Activated B cell treated with CpG ODN at 0.5 μM for 24 hours (primary cell): ENCODE measurements around the gene SLC66A1. TPM values are rescaled to one million over a fixed set of nuclear protein-coding genes. Genes with fewer than 3 reads are reported as not detected.
"Not testable (repeated sequence)": the region's sequence is repeated elsewhere in the genome, so short reads cannot be mapped to it uniquely, and the experiment has no call there.

Source experiments
- ATAC-seq: fragments of 200-7000 bp; cut with Tn5 transposase; one replicate; pipeline ENCODE4 v1.10.0; 2021; ENCODE audit warnings: low read depth, mild to moderate bottlenecking, moderate library complexity
- CTCF ChIA-PET: fragments of 350-600 bp; sonication (Branson Sonifier 250); formaldehyde crosslinking; loops from one replicate; lab custom pipeline; 2021; ENCODE audit warnings: antibody characterized with exemption; lab: Charles Lee
- POLR2A ChIA-PET: fragments of 350-600 bp; sonication (Branson Sonifier 250); formaldehyde crosslinking; loops from one replicate; lab custom pipeline; 2021; ENCODE audit warnings: antibody characterized with exemption; lab: Charles Lee
- DNase-seq: peaks from one replicate; pipeline ENCODE4 v3.0.0; 2022
- H3K27ac Mint-ChIP-seq: one replicate; pipeline ENCODE4 v1.8.0; 2020; ENCODE audit warnings: mixed read lengths
- H3K27me3 Mint-ChIP-seq: one replicate; pipeline ENCODE4 v1.8.0; 2021; ENCODE audit warnings: mixed read lengths
- H3K36me3 Mint-ChIP-seq: one replicate; pipeline ENCODE4 v1.8.0; 2021; ENCODE audit warnings: low read depth, mixed read lengths
- H3K4me1 Mint-ChIP-seq: one replicate; pipeline ENCODE4 v1.8.0; 2021; ENCODE audit warnings: mixed read lengths
- H3K4me3 Mint-ChIP-seq: one replicate; pipeline ENCODE4 v1.8.0; 2020; ENCODE audit warnings: mild to moderate bottlenecking, mixed read lengths
- H3K9me3 Mint-ChIP-seq: one replicate; pipeline ENCODE4 v1.8.0; 2020; ENCODE audit warnings: mixed read lengths
- intact Hi-C: fragments of 100-400 bp; cut with micrococcal nuclease; formaldehyde crosslinking; loops from one replicate; pipeline ENCODE4 v1.15.1; 2024
- total RNA-seq: library from RNA; stranded (reverse); gene quantifications from 2 replicates; pipeline ENCODE4 v1.2.3, GENCODE V29; 2022
- TF ChIP-seq, protein P1 (sequence below): fragments of 200-600 bp; IDR thresholded peaks from one replicate; pipeline ENCODE4 v1.8.0; 2022; ENCODE audit warnings: antibody characterized with exemption, mild to moderate bottlenecking

Gene SLC66A1, protein sequence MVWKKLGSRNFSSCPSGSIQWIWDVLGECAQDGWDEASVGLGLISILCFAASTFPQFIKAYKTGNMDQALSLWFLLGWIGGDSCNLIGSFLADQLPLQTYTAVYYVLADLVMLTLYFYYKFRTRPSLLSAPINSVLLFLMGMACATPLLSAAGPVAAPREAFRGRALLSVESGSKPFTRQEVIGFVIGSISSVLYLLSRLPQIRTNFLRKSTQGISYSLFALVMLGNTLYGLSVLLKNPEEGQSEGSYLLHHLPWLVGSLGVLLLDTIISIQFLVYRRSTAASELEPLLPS
- total RNA-seq: 9.1 and 11.9 TPM in 2 replicates

DNA sequence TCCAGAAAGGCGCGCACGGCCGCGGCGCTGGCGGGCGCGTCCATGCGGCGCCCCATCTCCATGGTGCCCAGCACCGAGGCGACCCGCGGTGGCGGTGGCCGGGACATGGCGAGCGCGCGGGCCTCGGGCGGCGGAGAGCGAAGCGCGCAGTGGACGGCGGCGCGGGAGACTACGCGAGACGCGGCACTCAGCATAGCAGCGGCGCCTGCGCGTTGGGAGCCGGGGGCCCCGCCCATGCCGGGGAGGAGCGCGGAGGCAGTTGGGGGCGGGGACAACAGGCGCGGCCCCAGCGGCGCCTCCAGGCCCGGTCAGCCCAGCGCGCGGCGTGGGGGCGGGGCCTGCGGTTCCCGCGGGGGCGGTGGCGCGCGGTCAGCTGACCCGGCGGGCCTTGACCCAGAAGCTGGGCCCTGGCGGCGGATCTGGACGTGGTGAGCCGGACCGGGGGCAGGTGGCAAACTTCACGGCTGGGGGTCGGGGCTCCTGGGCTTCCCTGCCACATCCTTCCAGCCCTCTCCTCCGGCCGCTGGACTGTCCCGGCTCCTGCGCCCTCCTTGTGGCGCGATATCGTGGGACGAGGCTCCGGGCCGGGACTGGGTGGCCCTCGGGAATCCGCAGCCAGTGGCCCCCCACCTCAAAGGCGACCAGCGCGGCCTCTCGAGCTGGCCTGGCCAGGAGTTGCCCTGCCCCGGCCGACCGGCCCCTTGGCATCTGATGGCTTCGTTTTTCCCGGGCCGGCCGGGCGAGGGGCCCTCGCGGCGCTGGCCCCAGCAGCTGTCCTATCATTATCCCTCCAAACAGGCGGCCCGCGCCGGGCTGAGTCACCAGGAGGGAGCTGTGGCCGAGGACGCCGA is at the start of gene SLC66A1, which contains the start of gene AKR7A2:
Gene SLC66A1 (plus strand): TSS at position 396 of the 851 bp plus-strand sequence. CDS start 5,352 bp downstream, outside the sequence.
Gene AKR7A2 (minus strand): TSS at position 214 of the 851 bp plus-strand sequence. CDS start 20 bp downstream, at position 194.
- CTCF ChIA-PET: no interaction called here
- H3K27me3 Mint-ChIP-seq: no peaks in the 10 kb centered on the region
- TF ChIP-seq, protein P1, sequence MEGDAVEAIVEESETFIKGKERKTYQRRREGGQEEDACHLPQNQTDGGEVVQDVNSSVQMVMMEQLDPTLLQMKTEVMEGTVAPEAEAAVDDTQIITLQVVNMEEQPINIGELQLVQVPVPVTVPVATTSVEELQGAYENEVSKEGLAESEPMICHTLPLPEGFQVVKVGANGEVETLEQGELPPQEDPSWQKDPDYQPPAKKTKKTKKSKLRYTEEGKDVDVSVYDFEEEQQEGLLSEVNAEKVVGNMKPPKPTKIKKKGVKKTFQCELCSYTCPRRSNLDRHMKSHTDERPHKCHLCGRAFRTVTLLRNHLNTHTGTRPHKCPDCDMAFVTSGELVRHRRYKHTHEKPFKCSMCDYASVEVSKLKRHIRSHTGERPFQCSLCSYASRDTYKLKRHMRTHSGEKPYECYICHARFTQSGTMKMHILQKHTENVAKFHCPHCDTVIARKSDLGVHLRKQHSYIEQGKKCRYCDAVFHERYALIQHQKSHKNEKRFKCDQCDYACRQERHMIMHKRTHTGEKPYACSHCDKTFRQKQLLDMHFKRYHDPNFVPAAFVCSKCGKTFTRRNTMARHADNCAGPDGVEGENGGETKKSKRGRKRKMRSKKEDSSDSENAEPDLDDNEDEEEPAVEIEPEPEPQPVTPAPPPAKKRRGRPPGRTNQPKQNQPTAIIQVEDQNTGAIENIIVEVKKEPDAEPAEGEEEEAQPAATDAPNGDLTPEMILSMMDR: no peak
- intact Hi-C loops: loop anchor here (1.0 to 10.0 kb wide), 5 partner anchors 61 to 407 kb away; partner anchors contain the start of genes ALDH4A1, CAPZB, EMC1 and MRTO4
- H3K27ac Mint-ChIP-seq: peak within 1 kb of the TSS; percentile 61
- ATAC-seq (peak; percentile 91), DNase-seq (peak; percentile 96)
- H3K36me3 Mint-ChIP-seq: peaks cover 18% of the 10 kb centered on the region
- POLR2A ChIA-PET: interaction anchor here (0.6 to 2.9 kb wide), 4 partner anchors 61 to 285 kb away, joined by 3 to 12 read pairs (median 6); partner anchors contain the start of genes EMC1 and MRTO4
- no peaks in the 10 kb centered on the region for H3K9me3 Mint-ChIP-seq
- peaks cover 58% of the 10 kb centered on the region for H3K4me1 Mint-ChIP-seq
- peak within 1 kb of the TSS; percentile 90 for H3K4me3 Mint-ChIP-seq

DNA sequence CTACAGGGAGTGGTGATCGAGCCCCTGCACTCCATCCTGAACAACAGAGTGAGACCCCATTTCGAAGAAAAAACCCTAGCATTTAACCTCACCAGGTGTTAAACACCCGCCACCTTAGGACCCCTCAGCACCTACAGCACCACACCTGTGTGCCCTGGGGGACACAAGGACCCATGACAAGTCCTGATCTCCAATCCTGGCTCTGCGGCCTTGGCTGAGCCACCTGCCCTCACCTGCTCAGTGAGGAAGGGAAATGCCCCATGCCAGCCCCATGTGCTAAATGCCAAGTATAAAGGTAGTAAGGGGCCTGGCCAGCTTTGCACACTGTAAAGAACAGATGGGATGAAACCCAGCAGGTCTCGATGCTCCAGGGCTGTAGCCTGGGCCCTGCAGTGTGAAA is 49.4 kb upstream of the SLC66A1 start:
- Mint-ChIP-seq H3K9me3 (peaks cover 3% of the 10 kb centered on the region), H3K36me3 (peaks cover 31% of the 10 kb centered on the region), H3K4me1 (no peaks in the 10 kb centered on the region), H3K27me3 (no peaks in the 10 kb centered on the region), H3K27ac (no peak overlapping the region), H3K4me3 (no peak overlapping the region)
- intact Hi-C loops: no loop called here
- TF ChIP-seq, protein P1: no peak
- ChIA-PET CTCF (no interaction called here), POLR2A (no interaction called here)
- no peak for DNase-seq
- no peak for ATAC-seq

DNA sequence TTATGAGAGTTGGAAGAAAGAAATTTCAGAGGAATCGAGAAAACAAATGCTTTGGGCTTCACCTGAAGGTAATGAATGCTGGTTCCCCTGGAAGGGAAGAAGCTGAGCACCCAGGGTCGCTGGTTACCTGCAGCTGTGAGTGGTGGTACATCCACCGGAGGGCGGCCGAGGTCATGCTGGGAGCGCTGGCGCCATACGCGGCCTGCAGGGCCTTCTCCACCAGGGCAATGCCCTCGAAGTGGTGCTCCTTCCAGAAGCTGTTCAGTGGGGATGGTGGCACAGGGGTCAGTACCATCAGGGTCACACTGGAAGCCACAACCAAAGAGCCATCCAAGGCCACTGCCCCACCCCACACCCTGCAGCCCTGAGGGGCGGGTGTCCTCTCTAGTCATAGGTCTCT is 43.7 kb upstream of the SLC66A1 start:
- TF ChIP-seq, protein P1: no peak
- no peak overlapping the region for H3K4me3 Mint-ChIP-seq
- peaks cover 10% of the 10 kb centered on the region for H3K27me3 Mint-ChIP-seq
- ChIA-PET POLR2A (no interaction called here), CTCF (no interaction called here)
- H3K27ac Mint-ChIP-seq: no peak overlapping the region
- intact Hi-C loops: no loop called here
- DNase-seq: no peak
- no peaks in the 10 kb centered on the region for H3K4me1 Mint-ChIP-seq
- no peak for ATAC-seq
- peaks cover 3% of the 10 kb centered on the region for H3K9me3 Mint-ChIP-seq
- no peaks in the 10 kb centered on the region for H3K36me3 Mint-ChIP-seq

DNA sequence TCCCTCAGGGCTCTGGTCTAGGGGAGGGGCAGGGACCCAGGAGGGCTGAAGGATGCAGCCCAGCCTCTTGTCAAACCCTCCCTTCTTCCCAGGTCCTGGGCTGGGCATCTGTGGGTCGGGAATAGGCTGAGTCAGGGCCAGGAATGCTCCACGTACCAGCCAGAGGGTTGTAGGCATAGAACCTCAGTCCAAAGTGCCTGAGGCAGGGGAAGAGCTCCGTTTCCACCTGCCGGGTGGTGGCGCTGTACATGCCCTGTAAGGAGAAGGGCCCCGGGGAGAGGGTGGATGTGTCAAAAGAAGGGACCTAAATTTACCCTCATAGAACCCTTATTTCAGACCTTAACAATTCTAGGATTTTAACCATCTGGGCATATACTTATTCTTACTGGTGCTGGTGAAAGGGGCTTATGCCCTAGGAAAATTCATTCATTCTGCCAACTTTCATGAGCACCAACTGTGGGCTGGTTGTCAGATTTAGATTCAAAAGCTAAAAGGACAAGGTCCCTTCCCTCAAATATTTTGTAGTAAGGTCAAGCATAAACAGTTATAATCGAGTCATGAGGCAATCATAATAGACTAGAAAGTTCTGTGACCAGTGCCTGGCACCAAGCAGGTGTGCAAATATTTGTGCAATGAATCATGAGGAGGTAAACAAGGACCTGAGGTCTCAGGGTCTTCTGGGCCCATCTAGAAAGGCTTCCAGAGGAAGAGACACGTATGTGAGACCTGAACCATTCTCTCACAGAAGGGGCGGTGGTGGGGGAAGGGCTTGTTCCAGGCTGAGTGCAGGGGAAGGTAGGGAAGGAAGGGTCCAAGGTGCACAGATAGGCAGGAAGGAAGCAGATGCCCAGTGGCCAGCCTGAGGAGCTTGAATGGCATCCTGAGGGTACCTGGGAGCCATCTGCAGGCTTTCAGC is 42.4 kb upstream of the SLC66A1 start:
- H3K27ac Mint-ChIP-seq, ATAC-seq, intact Hi-C loops, POLR2A ChIA-PET, H3K4me1 Mint-ChIP-seq, H3K36me3 Mint-ChIP-seq, DNase-seq, H3K9me3 Mint-ChIP-seq, H3K4me3 Mint-ChIP-seq, CTCF ChIA-PET: not testable (repeated sequence)
- peaks cover 14% of the 10 kb centered on the region for H3K27me3 Mint-ChIP-seq

DNA sequence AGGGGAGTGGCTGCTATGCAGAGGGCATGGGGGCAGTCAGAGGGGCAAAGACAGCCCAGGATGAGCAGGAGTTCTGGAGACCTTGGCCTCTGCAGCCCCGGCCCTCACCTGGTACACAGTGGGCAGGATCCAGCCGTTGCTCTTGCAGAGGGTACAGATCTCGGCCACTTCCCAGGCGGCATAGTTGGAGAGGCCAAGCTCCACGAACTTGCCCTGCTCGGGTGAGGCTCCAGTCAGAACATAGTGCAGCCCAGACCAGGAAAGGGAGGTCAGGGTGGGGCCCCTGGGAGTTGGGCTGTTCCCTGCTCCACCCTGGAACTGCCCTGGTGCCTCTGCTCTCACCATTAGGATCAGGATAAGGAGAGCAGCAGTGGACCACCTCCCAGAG is 41.8 kb upstream of the SLC66A1 start:
- H3K4me3 Mint-ChIP-seq, H3K27ac Mint-ChIP-seq, H3K4me1 Mint-ChIP-seq, H3K36me3 Mint-ChIP-seq, H3K9me3 Mint-ChIP-seq, ATAC-seq, intact Hi-C loops, POLR2A ChIA-PET, CTCF ChIA-PET, DNase-seq: not testable (repeated sequence)
- peaks cover 14% of the 10 kb centered on the region for H3K27me3 Mint-ChIP-seq
